ENCODE measurements around the gene NKAIN4. TPM values are rescaled to one million over a fixed set of nuclear protein-coding genes. Genes with fewer than 3 reads are reported as not detected.

Gene NKAIN4
- total RNA-seq, 1 experiment from 2014 or later: not detected

DNA sequence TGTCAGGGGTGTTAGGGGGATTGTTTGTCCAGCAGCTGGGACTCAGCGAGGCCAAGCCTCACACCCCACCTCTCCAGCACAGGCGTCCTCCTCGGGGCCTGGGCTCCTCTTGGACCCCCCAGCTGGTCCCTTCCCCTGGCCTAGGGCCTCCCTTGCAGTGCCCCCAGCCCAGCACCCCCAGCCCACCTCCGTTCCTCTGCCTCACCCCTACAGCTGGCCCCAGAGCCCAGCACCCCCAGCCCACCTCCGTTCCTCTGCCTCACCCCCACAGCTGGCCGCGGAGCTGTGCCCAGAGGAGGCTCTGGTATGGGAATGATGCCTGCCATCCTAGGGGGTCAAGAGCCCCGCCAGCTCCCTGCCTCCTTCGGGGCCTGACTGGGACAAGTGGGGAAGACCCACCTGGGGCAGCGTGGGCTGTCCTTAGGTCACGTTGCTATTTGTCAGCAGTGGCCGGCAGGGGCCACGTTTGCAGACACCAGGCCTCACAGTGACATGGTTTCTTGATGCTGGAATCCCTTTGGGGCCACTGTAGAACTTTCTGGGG is 30.8 kb upstream of the NKAIN4 start:
- no TSS peak for BruUV-seq (replicated peaks)
- TF ChIP-seq, protein P1, sequence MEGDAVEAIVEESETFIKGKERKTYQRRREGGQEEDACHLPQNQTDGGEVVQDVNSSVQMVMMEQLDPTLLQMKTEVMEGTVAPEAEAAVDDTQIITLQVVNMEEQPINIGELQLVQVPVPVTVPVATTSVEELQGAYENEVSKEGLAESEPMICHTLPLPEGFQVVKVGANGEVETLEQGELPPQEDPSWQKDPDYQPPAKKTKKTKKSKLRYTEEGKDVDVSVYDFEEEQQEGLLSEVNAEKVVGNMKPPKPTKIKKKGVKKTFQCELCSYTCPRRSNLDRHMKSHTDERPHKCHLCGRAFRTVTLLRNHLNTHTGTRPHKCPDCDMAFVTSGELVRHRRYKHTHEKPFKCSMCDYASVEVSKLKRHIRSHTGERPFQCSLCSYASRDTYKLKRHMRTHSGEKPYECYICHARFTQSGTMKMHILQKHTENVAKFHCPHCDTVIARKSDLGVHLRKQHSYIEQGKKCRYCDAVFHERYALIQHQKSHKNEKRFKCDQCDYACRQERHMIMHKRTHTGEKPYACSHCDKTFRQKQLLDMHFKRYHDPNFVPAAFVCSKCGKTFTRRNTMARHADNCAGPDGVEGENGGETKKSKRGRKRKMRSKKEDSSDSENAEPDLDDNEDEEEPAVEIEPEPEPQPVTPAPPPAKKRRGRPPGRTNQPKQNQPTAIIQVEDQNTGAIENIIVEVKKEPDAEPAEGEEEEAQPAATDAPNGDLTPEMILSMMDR (IDR thresholded peaks at IDR 0.05; ENCODE audit: unreplicated experiment): no peak
- Mint-ChIP-seq H3K27me3 (ENCODE audit: unreplicated experiment) (no peaks in the 10 kb centered on the region), H3K27ac (ENCODE audit: unreplicated experiment) (no peak overlapping the region), H3K4me1 (ENCODE audit: low read depth, unreplicated experiment) (no peaks in the 10 kb centered on the region), H3K4me3 (ENCODE audit: low read depth, unreplicated experiment) (no peak overlapping the region), H3K9me3 (ENCODE audit: low read depth, unreplicated experiment) (no peaks in the 10 kb centered on the region), H3K36me3 (ENCODE audit: insufficient read depth, unreplicated experiment) (peaks cover 54% of the 10 kb centered on the region)
- intact Hi-C loops (cut with micrococcal nuclease; ENCODE audit: unreplicated experiment): no loop called here
- no peak for DNase-seq
- CTCF ChIA-PET: no interaction called here

DNA sequence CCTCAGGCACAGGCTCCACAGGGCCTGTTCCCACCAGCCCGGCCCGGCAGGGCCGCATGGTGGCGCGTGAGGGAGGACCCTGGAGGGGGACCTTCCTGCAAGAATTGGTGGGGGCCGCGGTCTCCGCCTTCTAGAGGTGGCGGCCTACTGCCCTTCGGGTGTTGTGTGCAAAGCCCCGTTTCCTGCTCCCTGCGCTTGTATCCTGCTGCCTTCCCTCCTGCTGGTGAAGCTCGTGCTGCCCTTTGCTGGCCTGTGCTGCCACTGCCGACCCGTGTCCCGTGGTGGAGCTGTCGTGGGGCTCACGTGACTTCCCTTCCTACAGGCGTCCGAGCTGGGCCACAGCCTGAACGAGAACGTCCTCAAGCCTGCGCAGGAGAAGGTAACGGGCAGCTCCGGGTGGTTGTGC is 30.3 kb upstream of the NKAIN4 start:
- Mint-ChIP-seq H3K4me1 (ENCODE audit: low read depth, unreplicated experiment) (no peaks in the 10 kb centered on the region), H3K36me3 (ENCODE audit: insufficient read depth, unreplicated experiment) (peaks cover 52% of the 10 kb centered on the region), H3K9me3 (ENCODE audit: low read depth, unreplicated experiment) (no peaks in the 10 kb centered on the region), H3K4me3 (ENCODE audit: low read depth, unreplicated experiment) (no peak overlapping the region), H3K27me3 (ENCODE audit: unreplicated experiment) (no peaks in the 10 kb centered on the region), H3K27ac (ENCODE audit: unreplicated experiment) (no peak overlapping the region)
- no TSS peak for BruUV-seq (replicated peaks)
- TF ChIP-seq, protein P1 (IDR thresholded peaks at IDR 0.05; ENCODE audit: unreplicated experiment): no peak
- CTCF ChIA-PET: no interaction called here
- intact Hi-C loops (cut with micrococcal nuclease; ENCODE audit: unreplicated experiment): no loop called here
- no peak for DNase-seq

DNA sequence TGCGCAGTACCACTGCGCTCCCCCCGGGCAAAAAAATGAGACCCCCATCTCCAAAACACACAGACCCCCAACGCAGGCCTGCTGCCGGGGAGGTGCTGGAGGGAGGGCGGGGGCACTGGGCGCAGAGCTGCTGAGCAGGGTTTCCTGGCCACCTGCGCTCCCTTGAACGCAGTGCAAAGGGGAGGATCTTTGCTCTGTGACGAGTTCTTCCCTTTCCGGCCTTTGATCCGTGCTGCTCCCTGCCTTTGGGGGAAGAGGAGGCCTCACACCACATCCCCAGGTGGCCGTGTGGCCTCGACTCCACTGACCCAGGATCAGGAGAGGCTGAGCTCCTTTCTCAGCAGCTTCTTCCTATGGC is 29.8 kb upstream of the NKAIN4 start:
- no peak for DNase-seq
- Mint-ChIP-seq H3K27me3 (ENCODE audit: unreplicated experiment) (no peaks in the 10 kb centered on the region), H3K4me3 (ENCODE audit: low read depth, unreplicated experiment) (no peak overlapping the region), H3K9me3 (ENCODE audit: low read depth, unreplicated experiment) (no peaks in the 10 kb centered on the region), H3K4me1 (ENCODE audit: low read depth, unreplicated experiment) (no peaks in the 10 kb centered on the region), H3K36me3 (ENCODE audit: insufficient read depth, unreplicated experiment) (peaks cover 52% of the 10 kb centered on the region), H3K27ac (ENCODE audit: unreplicated experiment) (no peak overlapping the region)
- intact Hi-C loops (cut with micrococcal nuclease; ENCODE audit: unreplicated experiment): no loop called here
- BruUV-seq (replicated peaks): no TSS peak
- TF ChIP-seq, protein P1 (IDR thresholded peaks at IDR 0.05; ENCODE audit: unreplicated experiment): no peak
- CTCF ChIA-PET: no interaction called here

DNA sequence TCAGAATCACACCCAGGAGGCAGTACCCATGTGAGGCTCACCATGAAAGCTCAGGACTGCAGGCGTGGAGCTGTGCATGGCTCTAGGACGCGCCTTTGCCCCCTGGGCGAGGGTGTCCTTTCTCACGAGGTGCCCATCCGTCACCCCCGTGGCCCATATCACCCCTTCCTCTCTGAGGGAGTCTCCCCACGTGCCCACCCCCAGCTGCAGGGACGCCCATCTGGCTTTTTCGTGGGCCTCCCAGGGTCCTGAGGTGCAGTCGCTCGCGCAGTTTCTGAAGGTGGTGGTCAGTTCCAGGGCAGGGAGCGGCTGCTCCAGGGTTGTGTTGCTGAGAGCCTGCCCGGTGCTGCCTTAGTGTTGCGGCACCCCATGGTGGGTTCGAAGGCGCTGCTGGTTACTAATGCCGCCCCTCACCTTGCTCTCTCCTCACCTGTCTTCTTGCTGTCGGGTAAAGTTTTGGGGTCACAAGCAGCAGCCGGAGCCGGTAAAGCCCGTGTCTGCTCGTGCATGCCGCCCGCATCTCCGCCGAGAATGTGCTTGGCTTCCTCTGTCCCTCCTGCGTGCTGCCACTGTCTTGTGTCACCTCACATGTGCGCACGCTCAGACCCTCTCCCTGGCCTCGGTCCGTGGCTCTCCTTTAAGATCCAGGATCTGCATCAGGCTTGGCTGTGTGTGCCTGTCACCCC is 29.3 kb upstream of the NKAIN4 start:
- Mint-ChIP-seq H3K4me3 (ENCODE audit: low read depth, unreplicated experiment) (no peak overlapping the region), H3K27ac (ENCODE audit: unreplicated experiment) (no peak overlapping the region), H3K27me3 (ENCODE audit: unreplicated experiment) (no peaks in the 10 kb centered on the region), H3K4me1 (ENCODE audit: low read depth, unreplicated experiment) (no peaks in the 10 kb centered on the region), H3K36me3 (ENCODE audit: insufficient read depth, unreplicated experiment) (peaks cover 52% of the 10 kb centered on the region), H3K9me3 (ENCODE audit: low read depth, unreplicated experiment) (no peaks in the 10 kb centered on the region)
- TF ChIP-seq, protein P1 (IDR thresholded peaks at IDR 0.05; ENCODE audit: unreplicated experiment): no peak
- BruUV-seq (replicated peaks): no TSS peak
- CTCF ChIA-PET: no interaction called here
- no peak for DNase-seq
- intact Hi-C loops (cut with micrococcal nuclease; ENCODE audit: unreplicated experiment): no loop called here
